Endodermal cell (in vitro differentiated cells): ENCODE data around the gene RABL3. TPM values are rescaled to one million over a fixed set of nuclear protein-coding genes. Genes with fewer than 3 reads are reported as not detected.

Source experiments
- DNase-seq: peaks from one replicate; pipeline ENCODE4 v3.0.0-alpha.2; 2017
- H3K27ac ChIP-seq: 2 replicates; pipeline ENCODE4 v1.5.1; 2013; ENCODE audit warnings: mild to moderate bottlenecking, low read depth, low read length, moderate library complexity
- H3K27me3 ChIP-seq: 2 replicates; pipeline ENCODE4 v1.6.1; 2013; ENCODE audit warnings: mild to moderate bottlenecking, low read length, moderate library complexity; ENCODE audit not compliant: insufficient read depth, control insufficient read depth, poor library complexity, severe bottlenecking
- H3K36me3 ChIP-seq: 2 replicates; pipeline ENCODE4 v1.7.0; 2013; ENCODE audit warnings: mild to moderate bottlenecking, low read length, moderate library complexity; ENCODE audit not compliant: control insufficient read depth, insufficient read depth
- H3K4me1 ChIP-seq: one replicate; pipeline ENCODE4 v1.7.0; 2013; ENCODE audit warnings: low read length; ENCODE audit not compliant: control insufficient read depth, insufficient read depth
- H3K4me3 ChIP-seq: 2 replicates; pipeline ENCODE4 v1.5.1; 2013; ENCODE audit warnings: mild to moderate bottlenecking, low read length, moderate library complexity
- H3K9ac ChIP-seq: 2 replicates; pipeline ENCODE4 v1.6.1; 2013; ENCODE audit warnings: mild to moderate bottlenecking, low read length, moderate library complexity; ENCODE audit not compliant: poor library complexity, severe bottlenecking; ENCODE audit errors: extremely low read depth
- H3K9me3 ChIP-seq: 2 replicates; pipeline ENCODE4 v1.6.1; 2013; ENCODE audit warnings: mild to moderate bottlenecking, low read length, moderate library complexity; ENCODE audit not compliant: control insufficient read depth
- H3K27ac Mint-ChIP-seq: 2 replicates; pipeline ENCODE4 v1.8.0; 2020; ENCODE audit warnings: mixed read lengths
- H3K27me3 Mint-ChIP-seq: 2 replicates; pipeline ENCODE4 v1.8.0; 2021; ENCODE audit warnings: mild to moderate bottlenecking, mixed read lengths; ENCODE audit not compliant: insufficient read depth
- H3K36me3 Mint-ChIP-seq: 2 replicates; pipeline ENCODE4 v1.8.0; 2020; ENCODE audit warnings: low read depth, mixed read lengths
- H3K4me1 Mint-ChIP-seq: 2 replicates; pipeline ENCODE4 v1.8.0; 2020; ENCODE audit warnings: mixed read lengths
- H3K4me3 Mint-ChIP-seq: 2 replicates; pipeline ENCODE4 v1.8.0; 2020; ENCODE audit warnings: mild to moderate bottlenecking, moderate library complexity, mixed read lengths
- H3K9me3 Mint-ChIP-seq: 2 replicates; pipeline ENCODE4 v1.8.0; 2020; ENCODE audit warnings: mild to moderate bottlenecking, mixed read lengths
- WGBS, 2 experiments: methylation state at CpG; one replicate each; pipeline versions ENCODE4 v1.1.5 to v1.1.7; 2013; ENCODE audit warnings: missing lambda C conversion rate in 2 of 2, mixed read lengths in 1 of 2; ENCODE audit not compliant: insufficient coverage in 1 of 2, insufficient read length in 1 of 2; 5-methylcytosine and 5-hydroxymethylcytosine counted together
- total RNA-seq, 2 donors: library from RNA; stranded (reverse); fragmentation: NEBNext Ultra II Directional in 1 of 2; extraction: Animal tissue kit (Norgen Biotek cat#: 25700) in 1 of 2; gene quantifications; 2 replicates in 1 of 2; 3 replicates in 1 of 2; pipeline ENCODE4 v1.2.1, GENCODE V29; 2021
- TF ChIP-seq, protein P1 (sequence below): fragments of 200-600 bp; sonication (generic); conservative IDR thresholded peaks from 2 replicates; pipeline ENCODE4 v1.5.0; 2021; ENCODE audit warnings: antibody characterized with exemption, mild to moderate bottlenecking

Gene RABL3
- total RNA-seq, 2 donors from 2014 or later = 19.6 to 23.0 TPM

DNA sequence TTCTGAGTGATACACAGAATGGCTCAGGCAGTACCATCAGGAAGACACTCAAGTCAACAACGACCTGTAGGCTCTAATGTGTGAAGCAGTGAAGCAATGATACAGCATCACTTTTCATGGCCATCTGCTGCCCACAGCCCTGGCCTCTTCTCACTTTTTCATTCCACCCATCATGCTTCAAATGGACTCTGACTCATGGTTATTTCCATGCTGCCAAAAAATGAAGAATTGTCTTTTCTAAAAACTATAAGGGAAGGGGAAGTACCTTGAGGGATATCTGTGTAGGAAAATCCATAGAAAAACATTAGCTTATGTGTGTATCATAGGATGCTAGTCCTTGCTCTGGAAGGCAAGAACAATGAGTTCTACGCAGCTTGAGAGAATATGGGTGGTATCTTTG lies 71.7 kb downstream of the RABL3 start:
- Mint-ChIP-seq H3K36me3 (no peaks in the 10 kb centered on the region), H3K27ac (no peak overlapping the region), H3K27me3 (no peaks in the 10 kb centered on the region), H3K9me3 (peaks cover 3% of the 10 kb centered on the region), H3K4me3 (no peak overlapping the region), H3K4me1 (peaks cover 28% of the 10 kb centered on the region)
- Histone ChIP-seq H3K9me3 (peaks cover 19% of the 10 kb centered on the region), H3K27ac (no peak overlapping the region), H3K4me3 (no peak overlapping the region), H3K9ac (no peak overlapping the region), H3K27me3 (no peaks in the 10 kb centered on the region), H3K36me3 (no peaks in the 10 kb centered on the region), H3K4me1 (no peaks in the 10 kb centered on the region)
- TF ChIP-seq, protein P1, sequence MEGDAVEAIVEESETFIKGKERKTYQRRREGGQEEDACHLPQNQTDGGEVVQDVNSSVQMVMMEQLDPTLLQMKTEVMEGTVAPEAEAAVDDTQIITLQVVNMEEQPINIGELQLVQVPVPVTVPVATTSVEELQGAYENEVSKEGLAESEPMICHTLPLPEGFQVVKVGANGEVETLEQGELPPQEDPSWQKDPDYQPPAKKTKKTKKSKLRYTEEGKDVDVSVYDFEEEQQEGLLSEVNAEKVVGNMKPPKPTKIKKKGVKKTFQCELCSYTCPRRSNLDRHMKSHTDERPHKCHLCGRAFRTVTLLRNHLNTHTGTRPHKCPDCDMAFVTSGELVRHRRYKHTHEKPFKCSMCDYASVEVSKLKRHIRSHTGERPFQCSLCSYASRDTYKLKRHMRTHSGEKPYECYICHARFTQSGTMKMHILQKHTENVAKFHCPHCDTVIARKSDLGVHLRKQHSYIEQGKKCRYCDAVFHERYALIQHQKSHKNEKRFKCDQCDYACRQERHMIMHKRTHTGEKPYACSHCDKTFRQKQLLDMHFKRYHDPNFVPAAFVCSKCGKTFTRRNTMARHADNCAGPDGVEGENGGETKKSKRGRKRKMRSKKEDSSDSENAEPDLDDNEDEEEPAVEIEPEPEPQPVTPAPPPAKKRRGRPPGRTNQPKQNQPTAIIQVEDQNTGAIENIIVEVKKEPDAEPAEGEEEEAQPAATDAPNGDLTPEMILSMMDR = no peak
- DNase-seq = no peak
- WGBS, 2 experiments = 86 to 97% methylated on average over 1 to 2 of the region's 2 CpGs

- Mint-ChIP-seq H3K36me3 (no peaks in the 10 kb centered on the region), H3K4me1 (peaks cover 22% of the 10 kb centered on the region), H3K4me3 (no peak overlapping the region), H3K9me3 (peaks cover 1% of the 10 kb centered on the region), H3K27me3 (peaks cover 2% of the 10 kb centered on the region), H3K27ac (no peak overlapping the region)
- Histone ChIP-seq H3K4me1 (no peaks in the 10 kb centered on the region), H3K27me3 (no peaks in the 10 kb centered on the region), H3K27ac (no peak overlapping the region), H3K9me3 (peaks cover 12% of the 10 kb centered on the region), H3K9ac (no peak overlapping the region), H3K4me3 (no peak overlapping the region), H3K36me3 (no peaks in the 10 kb centered on the region)
- TF ChIP-seq, protein P1 = no peak
- DNase-seq = no peak
These were observed 77.4 kb downstream of the RABL3 start for GRCh38 chr3:120664926-120665325.

GRCh38 chr3:120661945-120662344 lies 80.4 kb downstream of the RABL3 start:
- no peak for DNase-seq
- H3K36me3 ChIP-seq = no peaks in the 10 kb centered on the region
- no peak overlapping the region for H3K4me3 ChIP-seq
- H3K9ac ChIP-seq = no peak overlapping the region
- Mint-ChIP-seq H3K27me3 (peaks cover 2% of the 10 kb centered on the region), H3K9me3 (peaks cover 22% of the 10 kb centered on the region), H3K4me1 (peaks cover 10% of the 10 kb centered on the region), H3K4me3 (no peak overlapping the region), H3K27ac (no peak overlapping the region), H3K36me3 (no peaks in the 10 kb centered on the region)
- TF ChIP-seq, protein P1 = no peak
- WGBS, 2 experiments = 66 to 75% methylated on average over 4 to 5 of the region's 5 CpGs
- no peak overlapping the region for H3K27ac ChIP-seq
- H3K27me3 ChIP-seq = no peaks in the 10 kb centered on the region
- H3K9me3 ChIP-seq = peaks cover 18% of the 10 kb centered on the region
- H3K4me1 ChIP-seq = no peaks in the 10 kb centered on the region
